GM18520 (cell line): ENCODE data around the gene BOD1.

Experiments used
- ATAC-seq: cut with Tn5 transposase; IDR thresholded peaks from one replicate; pipeline ENCODE4 v1.9.1; 2021; ENCODE audit not compliant: unreplicated experiment

BOD1 gene

GRCh38 chr5:173581408-173582215, 34.8 kb downstream of the BOD1 start:
- ATAC-seq = no peak

GRCh38 chr5:173578947-173579615, 37.4 kb downstream of the BOD1 start:
- ATAC-seq = no peak

- ATAC-seq = no peak
Observed at GRCh38 chr5:173577817-173578216, 38.6 kb downstream of the BOD1 start.

GRCh38 chr5:173577166-173577565, 39.3 kb downstream of the BOD1 start:
- ATAC-seq = no peak

DNA sequence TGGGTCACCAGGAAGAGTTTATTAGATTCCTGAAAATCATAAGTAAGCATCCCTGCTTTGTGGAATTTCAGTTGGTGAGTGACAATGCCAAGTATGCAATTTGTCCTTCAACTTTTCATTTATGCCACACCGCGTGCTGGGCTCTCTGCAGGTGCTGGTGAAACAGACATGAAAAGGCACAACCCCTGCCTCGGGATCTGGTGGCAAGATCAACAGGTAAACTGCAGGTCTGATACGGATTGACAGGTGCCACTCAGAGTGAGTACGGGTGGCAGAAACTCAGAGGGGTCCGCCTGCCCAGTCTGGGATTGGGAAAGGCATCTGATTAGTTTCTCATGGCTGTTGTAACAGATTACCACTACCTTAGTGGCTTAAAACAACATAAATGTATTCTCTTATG, 40.5 kb downstream of the BOD1 start:
- ATAC-seq = no peak

DNA sequence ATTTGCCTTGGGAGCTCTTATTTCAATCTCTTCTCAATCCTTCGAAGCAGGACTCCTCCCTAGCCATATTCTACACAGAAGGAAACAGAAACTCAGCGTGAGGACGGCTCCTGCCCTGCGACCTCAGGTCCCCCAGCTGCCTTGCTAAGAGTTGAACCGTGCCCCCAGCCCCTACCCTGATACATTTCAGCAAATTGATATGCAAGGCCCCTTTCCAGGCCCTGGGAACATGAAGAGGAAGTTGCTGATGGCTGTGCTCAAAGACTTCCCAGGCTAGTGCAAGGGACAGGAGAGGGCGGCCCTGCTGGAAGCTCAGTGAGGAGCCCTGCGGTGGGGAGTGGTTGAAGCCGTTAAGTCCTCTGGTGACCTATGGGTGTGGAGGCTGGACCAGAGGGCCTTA, 41.5 kb downstream of the BOD1 start:
- no peak for ATAC-seq

GRCh38 chr5:173573126-173573960, 43.1 kb downstream of the BOD1 start:
- ATAC-seq = no peak

- no peak for ATAC-seq
Observed at GRCh38 chr5:173572431-173573125, 43.9 kb downstream of the BOD1 start.

DNA sequence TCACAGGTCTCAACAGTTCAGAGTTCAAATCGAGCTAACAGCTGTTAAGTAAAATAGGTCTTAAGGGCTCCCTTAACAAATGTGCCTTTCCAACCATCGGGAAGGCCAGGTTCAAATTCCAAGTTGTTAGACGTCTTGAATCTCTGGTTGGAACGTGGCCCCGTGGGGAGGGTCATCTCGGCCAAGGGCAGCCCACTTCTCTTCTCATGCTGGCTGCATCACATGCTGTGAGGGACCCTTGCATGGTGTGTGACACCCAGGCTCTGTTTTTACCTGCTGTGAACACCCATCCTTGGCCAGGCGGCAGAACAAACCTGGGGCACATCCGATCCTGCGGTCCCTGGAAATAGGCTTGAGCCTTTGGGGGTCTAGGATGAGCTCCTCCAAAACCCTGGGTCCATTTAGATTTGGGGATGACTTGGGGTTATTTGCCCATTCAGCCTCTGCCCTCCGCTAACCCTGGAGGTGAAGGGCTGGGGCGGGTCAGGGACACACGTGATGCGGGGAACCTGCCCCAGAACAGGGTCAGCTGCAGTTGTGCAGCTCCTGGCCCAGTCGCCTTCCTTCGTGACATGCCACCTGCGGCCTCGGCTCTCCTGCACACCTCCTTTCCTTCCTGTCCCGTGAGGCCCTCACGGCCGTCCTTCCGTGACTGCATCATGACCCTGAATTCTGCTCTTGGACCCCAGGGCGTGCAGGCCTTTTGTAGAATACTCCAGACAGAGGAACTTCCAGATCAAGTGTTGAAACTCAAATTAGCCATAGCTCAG, 45.9 kb downstream of the BOD1 start:
- no peak for ATAC-seq

GRCh38 chr5:173568703-173569102, 47.7 kb downstream of the BOD1 start:
- ATAC-seq = no peak

GRCh38 chr5:173568128-173568527, 48.3 kb downstream of the BOD1 start:
- no peak for ATAC-seq

DNA sequence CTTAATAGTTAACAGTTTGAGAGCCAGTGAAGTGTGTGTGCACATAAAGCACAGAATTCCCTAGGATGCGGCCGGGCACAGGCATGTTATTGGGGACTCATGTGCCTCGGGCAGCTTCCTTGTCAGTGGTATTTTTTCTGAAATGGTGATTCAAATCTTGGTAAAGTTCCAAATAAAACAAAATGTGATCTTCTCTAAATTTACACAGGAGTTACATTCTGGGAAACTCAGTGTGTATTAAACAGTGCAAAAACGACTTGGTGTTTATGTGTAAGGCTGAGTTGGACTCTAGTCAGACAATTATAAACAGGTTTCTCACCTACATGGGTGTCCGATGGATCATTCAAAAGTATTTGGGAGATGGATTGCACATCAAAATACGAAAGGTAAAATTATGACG, 48.9 kb downstream of the BOD1 start:
- no peak for ATAC-seq

DNA sequence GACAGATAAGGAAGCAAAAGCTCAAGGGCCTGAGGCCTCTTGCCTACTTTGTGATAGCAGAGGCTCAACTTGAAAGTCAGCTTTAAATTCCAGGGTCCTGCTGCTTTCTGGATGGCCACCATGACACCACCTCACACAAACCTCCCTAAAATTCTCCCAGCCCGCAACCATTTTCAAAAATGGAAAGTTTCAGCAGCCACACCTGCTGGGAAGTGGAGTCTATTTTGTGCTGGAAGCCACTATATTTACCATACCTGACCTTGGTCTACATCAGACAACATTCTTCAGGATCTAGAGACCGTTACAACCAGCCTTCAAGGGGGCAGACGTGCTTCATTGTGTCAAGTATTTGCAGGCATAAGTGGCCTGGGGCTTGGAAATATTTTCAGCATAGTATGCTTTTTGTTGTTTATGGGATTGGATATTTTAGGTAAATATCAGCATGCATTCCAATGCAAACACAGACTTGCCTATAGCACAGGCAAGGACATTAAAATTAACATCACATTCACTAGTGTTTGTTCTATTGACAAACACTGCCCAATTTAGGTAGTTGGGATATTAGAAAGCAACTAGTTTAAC, 50.9 kb downstream of the BOD1 start:
- ATAC-seq = no peak

DNA sequence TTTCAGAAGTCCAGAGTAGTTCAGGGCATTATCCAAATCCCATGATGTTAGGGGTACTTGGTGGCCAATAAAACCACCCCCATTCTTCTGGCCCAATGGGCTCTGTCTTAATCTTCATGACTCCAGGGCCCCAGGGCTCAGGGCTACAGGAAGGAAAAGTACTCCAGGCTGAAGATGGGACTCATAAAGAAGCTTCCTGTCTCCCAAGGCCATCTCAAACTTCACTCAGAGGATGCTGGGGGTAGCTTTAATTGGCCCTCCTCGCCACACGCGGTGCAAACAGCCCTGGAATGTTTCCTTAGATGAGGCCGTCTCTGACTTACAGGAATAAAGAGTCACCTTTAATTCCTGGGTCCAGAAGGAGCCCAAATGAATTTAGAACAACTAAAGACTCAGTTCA, 52.3 kb downstream of the BOD1 start:
- ATAC-seq = no peak

- no peak for ATAC-seq
Observed at GRCh38 chr5:173563246-173563645, 53.2 kb downstream of the BOD1 start.

- no peak for ATAC-seq
Observed at GRCh38 chr5:173562451-173562850, 54.0 kb downstream of the BOD1 start.
